A673 (cell line): Measurements from ENCODE around the gene IKZF2. TPM values are rescaled to one million over a fixed set of nuclear protein-coding genes. Genes with fewer than 3 reads are reported as not detected.

Experiments used
- BruUV-seq: library from RNA; stranded (reverse); fragments of 400-500 nt; replicated peaks from 2 replicates; lab custom pipeline; 2021; lab: Mats Ljungman, UMichigan
- CTCF ChIA-PET: fragments of 300-600 bp; sonication (Branson Sonifier 250); formaldehyde crosslinking; loops from one replicate; lab custom pipeline; 2022; ENCODE audit warnings: antibody characterized with exemption; lab: Charles Lee
- POLR2A ChIA-PET: fragments of 300-600 bp; sonication (Branson Sonifier 250); formaldehyde crosslinking; loops from one replicate; lab custom pipeline; 2022; ENCODE audit warnings: antibody characterized with exemption; ENCODE audit not compliant: low non-redundant PET; lab: Charles Lee
- DNase-seq: peaks from one replicate; pipeline ENCODE4 v3.0.0-alpha.2; 2015; ENCODE audit warnings: low spot score
- H3K27ac ChIP-seq: fragments of 200-600 bp; sonication (generic); 2 replicates; pipeline ENCODE4 v1.5.1; 2016; ENCODE audit warnings: mixed run types, low read depth, mild to moderate bottlenecking, mixed read lengths, antibody characterized with exemption, low read length; ENCODE audit not compliant: poor library complexity, severe bottlenecking
- H3K27me3 ChIP-seq: fragments of 200-600 bp; sonication (generic); replicated peaks from 2 replicates; pipeline ENCODE4 v1.6.1; 2017; ENCODE audit warnings: mixed run types, low read depth, mild to moderate bottlenecking, mixed read lengths, antibody characterized with exemption, low read length; ENCODE audit not compliant: insufficient read depth, poor library complexity
- H3K36me3 ChIP-seq: fragments of 200-600 bp; sonication (generic); 2 replicates; pipeline ENCODE4 v1.6.1; 2016; ENCODE audit warnings: mixed run types, mild to moderate bottlenecking, mixed read lengths, antibody characterized with exemption, low read length; ENCODE audit not compliant: insufficient read depth, poor library complexity, severe bottlenecking
- H3K4me1 ChIP-seq: fragments of 200-600 bp; sonication (generic); 2 replicates; pipeline ENCODE4 v1.6.1; 2017; ENCODE audit warnings: mixed run types, mild to moderate bottlenecking, mixed read lengths, antibody characterized with exemption, low read length; ENCODE audit not compliant: insufficient read depth, poor library complexity, severe bottlenecking
- H3K4me3 ChIP-seq: fragments of 200-600 bp; sonication (generic); 2 replicates; pipeline ENCODE4 v1.5.1; 2016; ENCODE audit warnings: low read depth, mixed run types, mild to moderate bottlenecking, mixed read lengths, low read length; ENCODE audit not compliant: poor library complexity, severe bottlenecking
- H3K9me3 ChIP-seq: fragments of 200-600 bp; sonication (generic); 2 replicates; pipeline ENCODE4 v1.6.1; 2016; ENCODE audit warnings: mixed run types, low read depth, mild to moderate bottlenecking, mixed read lengths, antibody characterized with exemption, low read length; ENCODE audit not compliant: poor library complexity, severe bottlenecking
- CTCF ChIP-seq: fragments of 300-800, 200-600 bp; sonication (generic); conservative IDR thresholded peaks from 2 replicates; pipeline ENCODE4 v1.5.1; 2017; ENCODE audit warnings: low read depth, mild to moderate bottlenecking, antibody characterized with exemption, low read length, moderate library complexity, mixed read lengths
- EZH2 ChIP-seq: fragments of 200-600 bp; sonication (generic); IDR thresholded peaks from 2 replicates; pipeline ENCODE4 v1.6.1; 2017; ENCODE audit warnings: borderline replicate concordance, low read depth, mild to moderate bottlenecking, mixed read lengths, antibody characterized with exemption, low read length; ENCODE audit not compliant: poor library complexity, severe bottlenecking
- intact Hi-C: fragments of 100-400 bp; cut with micrococcal nuclease; formaldehyde crosslinking; loops from one replicate; pipeline ENCODE4 v1.10.0; 2022; ENCODE audit not compliant: unreplicated experiment
- total RNA-seq: library from RNA; stranded (reverse); gene quantifications from 2 replicates; pipeline ENCODE4 v1.2.3, GENCODE V29; 2021

Gene IKZF2
- total RNA-seq, 1 experiment from 2014 or later: 68.6 TPM

- Histone ChIP-seq H3K27ac (no peak overlapping the region), H3K36me3 (peaks cover 25% of the 10 kb centered on the region), H3K4me1 (no peaks in the 10 kb centered on the region), H3K27me3 (no peaks in the 10 kb centered on the region), H3K4me3 (no peak overlapping the region), H3K9me3 (no peaks in the 10 kb centered on the region)
- no TSS peak for BruUV-seq
- CTCF ChIA-PET: no interaction called here
- no peak for DNase-seq
- intact Hi-C loops: no loop called here
- POLR2A ChIA-PET: no interaction called here
- no peak for TF ChIP-seq EZH2
- no peak for TF ChIP-seq CTCF
Observed at GRCh38 chr2:213016984-213017351, 134.4 kb downstream of the IKZF2 start.

- intact Hi-C loops: no loop called here
- Histone ChIP-seq H3K36me3 (peaks cover 24% of the 10 kb centered on the region), H3K9me3 (no peaks in the 10 kb centered on the region), H3K4me3 (no peak overlapping the region), H3K27me3 (no peaks in the 10 kb centered on the region), H3K27ac (no peak overlapping the region), H3K4me1 (no peaks in the 10 kb centered on the region)
- no peak for DNase-seq
- no peak for TF ChIP-seq CTCF
- CTCF ChIA-PET: no interaction called here
- POLR2A ChIA-PET: no interaction called here
- BruUV-seq: no TSS peak
Observed at GRCh38 chr2:213016166-213016983, 135.0 kb downstream of the IKZF2 start.

- Histone ChIP-seq H3K27ac (no peak overlapping the region), H3K4me3 (no peak overlapping the region), H3K4me1 (no peaks in the 10 kb centered on the region), H3K36me3 (peaks cover 26% of the 10 kb centered on the region), H3K9me3 (no peaks in the 10 kb centered on the region), H3K27me3 (no peaks in the 10 kb centered on the region)
- ChIA-PET POLR2A (no interaction called here), CTCF (no interaction called here)
- intact Hi-C loops: no loop called here
- TF ChIP-seq EZH2 (no peak), CTCF (no peak)
- no TSS peak for BruUV-seq
- no peak for DNase-seq
Observed at GRCh38 chr2:213015387-213016165, 135.8 kb downstream of the IKZF2 start.
